Activated CD4-positive, alpha-beta T cell treated with anti-CD3 and anti-CD28 coated beads, Interleukin-10, Interleukin-2, amounts not matched to agents 100 ng/mL and 50 ng/mL, durations not matched to agents 16 hours and 8 hours (primary cell): Measurements from ENCODE around the gene ACTR3C.

ENCODE experiments used
- DNase-seq: peaks from one replicate; pipeline ENCODE4 v3.0.0-alpha.2; 2020

The ACTR3C gene

DNA sequence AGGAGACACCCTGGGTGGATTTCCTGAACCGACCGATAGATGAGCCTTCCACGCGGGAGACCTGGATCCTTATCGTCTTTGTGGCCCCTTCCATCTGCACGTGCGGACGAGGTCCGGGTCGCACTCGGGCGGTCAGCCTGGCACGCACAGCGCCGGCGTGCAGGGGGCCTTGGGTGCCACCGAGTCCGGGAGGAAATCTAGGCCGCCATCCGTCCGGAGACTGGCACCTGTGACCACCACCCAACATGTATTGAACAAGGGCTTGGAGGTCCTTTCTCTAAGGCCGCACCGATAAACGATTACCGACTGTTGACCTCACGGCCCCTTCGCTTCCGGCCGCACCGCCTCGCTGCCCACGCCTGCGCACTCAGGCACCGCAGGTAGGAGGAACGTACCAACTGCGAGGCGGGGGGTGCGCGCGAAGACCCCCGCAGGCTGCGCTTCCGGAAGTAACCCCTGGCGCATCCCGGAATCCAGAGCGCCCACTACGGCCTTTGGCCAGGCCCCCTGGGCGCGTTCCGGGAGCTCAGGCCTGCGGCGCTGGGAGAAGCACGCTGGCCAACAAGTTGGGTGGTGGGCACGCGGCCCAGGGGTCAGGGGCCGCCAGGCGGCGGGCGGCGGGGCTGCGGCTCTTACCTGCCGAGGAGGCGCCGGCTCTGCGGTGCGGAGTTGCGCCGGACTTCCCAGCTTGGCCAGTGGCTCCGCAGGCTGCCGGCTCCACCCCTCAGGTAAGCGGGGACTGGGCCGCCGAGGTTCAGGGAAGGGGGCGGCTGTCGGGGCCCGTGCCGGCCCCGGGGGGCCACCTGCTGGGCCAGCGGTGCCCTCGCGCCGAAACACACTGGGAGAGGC is at the start of gene ACTR3C, which contains the start of gene LRRC61:
Gene ACTR3C, minus strand, starts transcription at position 713 of the 849 bp plus-strand sequence. CDS start 28,249 bp downstream, outside the sequence.
Gene LRRC61, plus strand, starts transcription at position 523 of the 849 bp plus-strand sequence. CDS start 13,507 bp downstream, outside the sequence.
- DNase-seq: peak; percentile 79

DNA sequence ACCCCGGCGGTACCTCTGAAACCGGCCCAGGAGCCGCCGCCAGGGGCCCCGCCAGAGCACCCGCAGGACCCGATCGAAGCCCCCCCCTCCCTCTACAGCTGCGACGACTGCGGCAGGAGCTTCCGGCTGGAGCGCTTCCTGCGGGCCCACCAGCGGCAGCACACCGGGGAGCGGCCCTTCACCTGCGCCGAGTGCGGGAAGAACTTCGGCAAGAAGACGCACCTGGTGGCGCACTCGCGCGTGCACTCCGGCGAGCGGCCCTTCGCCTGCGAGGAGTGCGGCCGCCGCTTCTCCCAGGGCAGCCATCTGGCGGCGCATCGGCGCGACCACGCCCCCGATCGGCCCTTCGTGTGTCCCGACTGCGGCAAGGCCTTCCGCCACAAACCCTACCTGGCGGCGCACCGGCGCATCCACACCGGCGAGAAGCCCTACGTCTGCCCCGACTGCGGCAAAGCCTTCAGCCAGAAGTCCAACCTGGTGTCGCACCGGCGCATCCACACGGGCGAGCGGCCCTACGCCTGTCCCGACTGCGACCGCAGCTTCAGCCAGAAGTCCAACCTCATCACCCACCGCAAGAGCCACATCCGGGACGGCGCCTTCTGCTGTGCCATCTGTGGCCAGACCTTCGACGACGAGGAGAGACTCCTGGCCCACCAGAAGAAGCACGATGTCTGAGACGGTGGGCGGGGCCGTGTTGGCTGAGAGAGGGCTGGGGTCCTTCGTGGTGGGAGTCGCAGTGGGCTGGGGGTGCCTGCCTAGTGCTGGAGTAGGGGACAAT is 49.1 kb upstream of the ACTR3C start:
- no peak for DNase-seq

DNA sequence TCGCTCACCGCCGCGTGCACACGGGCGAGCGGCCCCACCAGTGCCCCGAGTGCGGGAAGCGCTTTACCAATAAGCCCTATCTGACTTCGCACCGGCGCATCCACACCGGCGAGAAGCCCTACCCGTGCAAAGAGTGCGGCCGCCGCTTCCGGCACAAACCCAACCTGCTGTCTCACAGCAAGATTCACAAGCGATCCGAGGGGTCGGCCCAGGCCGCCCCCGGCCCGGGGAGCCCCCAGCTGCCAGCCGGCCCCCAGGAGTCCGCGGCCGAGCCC is 48.6 kb upstream of the ACTR3C start:
- DNase-seq: no peak

DNA sequence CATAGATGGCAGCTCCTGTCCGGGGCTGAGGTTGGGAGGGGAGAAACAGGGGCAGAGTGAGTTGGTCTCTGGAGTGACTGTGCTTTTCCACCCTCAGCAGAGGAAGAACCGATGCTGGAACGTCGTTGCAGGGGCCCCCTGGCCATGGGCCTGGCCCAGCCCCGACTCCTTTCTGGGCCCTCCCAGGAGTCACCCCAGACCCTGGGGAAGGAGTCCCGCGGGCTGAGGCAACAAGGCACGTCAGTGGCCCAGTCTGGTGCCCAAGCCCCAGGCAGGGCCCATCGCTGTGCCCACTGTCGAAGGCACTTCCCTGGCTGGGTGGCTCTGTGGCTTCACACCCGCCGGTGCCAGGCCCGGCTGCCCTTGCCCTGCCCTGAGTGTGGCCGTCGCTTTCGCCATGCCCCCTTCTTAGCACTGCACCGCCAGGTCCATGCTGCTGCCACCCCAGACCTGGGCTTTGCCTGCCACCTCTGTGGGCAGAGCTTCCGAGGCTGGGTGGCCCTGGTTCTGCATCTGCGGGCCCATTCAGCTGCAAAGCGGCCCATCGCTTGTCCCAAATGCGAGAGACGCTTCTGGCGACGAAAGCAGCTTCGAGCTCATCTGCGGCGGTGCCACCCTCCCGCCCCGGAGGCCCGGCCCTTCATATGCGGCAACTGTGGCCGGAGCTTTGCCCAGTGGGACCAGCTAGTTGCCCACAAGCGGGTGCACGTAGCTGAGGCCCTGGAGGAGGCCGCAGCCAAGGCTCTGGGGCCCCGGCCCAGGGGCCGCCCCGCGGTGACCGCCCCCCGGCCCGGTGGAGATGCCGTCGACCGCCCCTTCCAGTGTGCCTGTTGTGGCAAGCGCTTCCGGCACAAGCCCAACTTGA is 48.0 kb upstream of the ACTR3C start:
- no peak for DNase-seq

DNA sequence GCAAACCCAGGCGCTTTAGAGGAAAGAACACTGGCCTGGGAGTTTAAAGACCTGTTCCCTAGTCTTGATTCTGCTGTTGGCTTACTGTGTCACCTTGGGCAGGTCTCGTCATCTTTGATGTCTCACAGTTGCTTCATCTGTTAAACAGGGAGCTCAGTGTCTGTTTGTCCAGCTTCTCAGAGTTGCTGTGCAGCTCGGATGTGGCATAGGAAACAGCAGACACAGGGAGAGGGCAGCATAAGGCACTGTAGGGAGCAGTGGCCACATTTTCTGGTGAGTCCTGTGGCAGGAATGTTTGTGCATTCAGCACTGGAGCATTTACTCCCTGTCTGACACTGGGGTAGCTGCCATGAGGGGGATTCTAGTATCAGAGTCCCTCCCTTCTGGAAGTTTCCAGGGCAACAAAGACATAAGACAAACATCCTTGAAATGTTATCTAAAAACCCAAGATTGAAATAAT is 47.3 kb upstream of the ACTR3C start:
- DNase-seq: no peak

DNA sequence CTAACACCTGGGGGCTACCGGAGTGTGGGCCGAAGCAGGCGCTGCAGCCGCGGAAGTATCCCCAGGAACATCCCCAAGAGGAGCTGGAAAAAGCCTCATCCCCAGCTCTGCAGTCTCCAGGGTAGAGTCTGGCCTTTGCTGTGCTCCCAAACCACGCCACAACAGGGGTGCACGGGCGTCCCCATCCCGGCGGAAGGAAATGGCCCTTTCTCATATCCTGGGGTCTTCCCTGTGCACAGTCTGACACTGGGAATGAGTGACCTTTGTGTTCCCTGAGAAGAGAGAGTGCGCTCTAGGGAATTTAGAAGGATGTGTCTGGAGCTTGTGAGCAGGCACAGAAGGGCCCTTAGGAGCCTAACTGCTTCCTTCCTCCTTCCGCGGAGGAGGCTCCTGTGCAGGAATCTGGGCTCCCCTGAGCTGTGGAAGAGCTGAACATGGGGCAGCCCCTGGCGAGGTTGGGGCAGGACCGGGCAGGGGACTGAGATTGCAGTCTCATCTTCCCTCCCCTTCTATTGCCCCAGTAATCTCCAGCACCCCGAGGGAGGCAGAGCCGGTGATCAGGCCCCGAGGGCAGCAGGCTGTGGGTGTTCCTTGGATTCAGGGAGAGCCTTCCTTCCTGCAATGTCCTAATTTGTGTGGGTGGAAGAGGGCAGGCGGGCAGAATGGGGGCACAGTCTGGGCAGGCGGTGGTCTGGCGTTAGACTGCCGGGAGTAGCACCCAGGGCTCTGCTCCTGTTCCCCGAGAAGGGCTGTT is 46.6 kb upstream of the ACTR3C start:
- no peak for DNase-seq

DNA sequence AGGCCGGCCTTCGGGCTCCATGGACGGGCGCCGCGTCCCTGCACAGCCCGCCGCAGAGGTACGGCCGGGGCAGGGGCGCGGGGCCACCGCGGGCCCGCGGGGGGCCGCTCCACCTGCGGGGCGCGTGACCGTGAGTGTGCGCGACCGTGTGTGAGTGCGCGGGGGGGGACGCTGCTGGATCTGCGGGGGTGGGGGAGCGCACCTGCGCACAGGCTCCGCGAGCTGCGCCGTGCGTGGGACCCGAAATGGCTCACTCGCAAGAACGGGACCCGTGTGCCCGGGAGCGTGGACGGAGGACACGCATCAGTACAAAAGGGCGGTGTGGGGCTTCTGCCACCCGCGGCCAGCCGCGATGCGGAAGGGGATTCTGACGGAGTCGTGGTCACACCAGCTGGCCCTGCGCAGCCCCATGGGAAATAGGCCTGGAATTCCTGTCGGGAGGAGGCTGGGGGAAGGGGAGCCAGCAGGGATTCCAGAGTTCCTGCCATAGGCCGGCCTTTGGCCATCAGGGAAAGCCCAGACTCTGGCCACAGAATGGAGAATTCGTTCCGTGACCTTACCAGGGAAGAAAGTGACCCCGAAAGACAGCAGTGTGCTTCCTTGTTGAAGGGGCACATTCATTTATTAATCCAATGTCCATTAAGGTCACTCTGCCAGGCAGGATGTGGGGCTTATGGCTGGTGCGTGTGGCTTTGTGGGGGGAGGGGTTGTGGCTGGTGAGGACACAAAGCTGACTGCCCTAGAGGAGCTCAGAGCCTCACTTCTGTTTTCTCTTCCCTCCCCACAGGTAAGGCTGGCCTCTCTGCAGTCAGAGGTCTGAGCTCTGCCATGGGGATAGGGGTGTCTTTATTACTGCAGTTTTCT is 45.8 kb upstream of the ACTR3C start:
- peak; percentile 51 for DNase-seq

DNA sequence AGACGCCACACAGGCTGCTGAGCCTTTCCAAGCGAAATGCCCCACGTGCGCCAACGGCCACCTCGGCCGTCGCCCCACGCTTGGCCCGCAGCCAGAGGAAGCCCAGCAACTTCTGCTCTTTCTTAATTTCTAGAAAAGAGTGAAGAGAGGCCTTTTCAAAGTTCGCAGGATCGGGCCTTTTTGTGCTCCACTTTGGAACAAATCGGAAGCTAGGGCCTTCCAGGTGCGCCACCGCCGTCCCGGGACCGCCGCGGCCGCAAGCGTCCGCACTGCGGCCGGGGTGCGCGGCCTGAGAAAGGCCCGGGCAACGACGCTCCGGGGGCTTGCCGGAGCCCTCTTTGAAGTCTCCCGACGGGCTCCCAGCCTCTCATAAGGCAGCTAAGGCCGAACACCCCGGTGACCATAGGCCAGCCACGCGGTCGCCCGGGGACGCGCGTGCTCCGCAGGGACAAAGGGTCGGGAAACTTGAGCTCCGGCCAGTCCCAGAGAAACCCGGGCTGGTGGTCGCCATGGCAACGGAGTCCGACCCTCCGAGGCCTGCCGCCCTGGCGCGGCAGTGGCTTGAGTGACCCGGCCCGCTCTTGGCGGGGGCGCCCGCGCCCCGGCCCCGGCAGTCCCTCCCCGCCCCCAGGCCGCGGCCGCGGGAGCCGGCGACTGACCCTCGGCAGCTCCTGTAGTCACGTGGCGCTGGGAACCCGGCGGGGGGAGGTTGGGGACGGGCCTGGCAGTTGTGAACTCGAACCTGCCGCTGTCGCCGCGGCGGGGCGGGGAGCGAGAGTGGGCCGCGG is 44.9 kb upstream of the ACTR3C start, which contains the start of gene REPIN1:
Gene REPIN1, plus strand, starts transcription at position 727 of the 788 bp plus-strand sequence. CDS start 890 bp downstream, outside the sequence.
- DNase-seq: peak; percentile 87

DNA sequence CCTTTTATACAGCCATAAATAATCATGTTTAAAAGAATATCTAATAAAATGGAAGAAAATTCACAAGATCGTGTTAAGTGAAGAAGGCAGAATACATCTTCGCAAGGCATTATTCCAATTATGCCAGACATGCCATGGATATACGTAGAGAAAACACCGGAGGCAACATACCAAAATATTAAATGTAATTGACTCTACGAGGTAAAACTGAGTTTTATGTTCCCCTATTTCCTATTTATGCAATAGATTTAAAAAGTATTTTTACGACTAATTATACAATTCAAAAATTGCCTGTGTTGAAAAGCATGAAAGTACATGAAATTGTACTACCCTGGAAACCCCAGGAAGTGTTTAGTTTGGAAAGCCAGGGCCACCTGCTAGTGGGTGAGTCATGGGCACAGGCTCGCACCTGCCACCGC is 44.3 kb upstream of the ACTR3C start:
- no peak for DNase-seq

DNA sequence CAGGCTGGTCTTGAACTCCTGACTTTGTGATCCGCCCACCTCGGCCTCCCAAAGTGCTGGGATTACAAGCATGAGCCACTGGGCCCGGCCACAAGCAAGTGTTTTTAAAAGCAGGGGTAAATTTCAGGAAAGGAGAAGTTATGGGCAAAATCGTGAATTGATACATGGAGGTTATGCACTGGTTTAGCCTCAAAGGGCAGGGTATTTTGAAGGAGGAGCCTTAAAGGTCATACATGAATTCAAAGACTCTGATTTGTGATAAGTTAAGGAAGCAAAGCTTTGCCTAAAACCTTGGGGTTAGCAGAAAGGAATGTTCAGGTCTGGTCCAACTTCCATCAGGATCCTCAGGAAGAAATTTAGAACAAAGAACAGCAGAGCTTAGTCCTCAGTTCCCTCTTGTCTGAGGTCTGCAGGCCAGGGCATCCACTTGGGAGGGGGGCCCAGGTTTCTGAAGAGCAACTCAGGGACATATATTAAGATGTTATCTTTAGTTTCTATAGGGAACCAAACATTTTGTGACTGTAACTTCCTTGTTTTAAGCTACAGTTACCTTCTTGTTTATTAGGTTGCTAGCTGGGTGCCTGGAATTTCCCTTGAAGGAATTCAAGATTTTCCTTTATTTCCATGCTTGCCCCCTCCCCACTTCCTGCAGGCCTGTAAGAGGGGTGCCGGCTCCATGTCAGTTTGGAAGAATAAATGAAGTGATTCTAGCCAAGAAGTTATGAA is 42.5 kb upstream of the ACTR3C start:
- DNase-seq: no peak

DNA sequence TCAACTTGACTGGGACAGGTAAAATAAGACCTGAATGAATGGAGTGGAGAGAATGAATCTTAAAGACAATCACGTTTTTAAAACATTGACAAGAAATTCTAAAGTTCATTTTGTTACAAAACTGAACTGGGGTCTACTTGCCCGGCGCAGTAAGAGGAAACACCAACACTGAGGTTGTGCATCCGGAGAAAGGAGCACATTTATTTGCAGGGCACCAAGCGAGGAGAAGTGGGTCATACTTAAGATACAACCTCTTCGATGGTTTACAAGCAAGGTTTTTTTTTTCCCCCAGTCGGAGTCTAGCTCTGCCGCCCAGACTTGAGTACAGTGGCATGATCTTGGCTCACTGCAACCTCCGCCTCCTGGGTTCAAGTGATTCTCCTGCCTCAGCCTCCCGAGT is 41.8 kb upstream of the ACTR3C start:
- no peak for DNase-seq

DNA sequence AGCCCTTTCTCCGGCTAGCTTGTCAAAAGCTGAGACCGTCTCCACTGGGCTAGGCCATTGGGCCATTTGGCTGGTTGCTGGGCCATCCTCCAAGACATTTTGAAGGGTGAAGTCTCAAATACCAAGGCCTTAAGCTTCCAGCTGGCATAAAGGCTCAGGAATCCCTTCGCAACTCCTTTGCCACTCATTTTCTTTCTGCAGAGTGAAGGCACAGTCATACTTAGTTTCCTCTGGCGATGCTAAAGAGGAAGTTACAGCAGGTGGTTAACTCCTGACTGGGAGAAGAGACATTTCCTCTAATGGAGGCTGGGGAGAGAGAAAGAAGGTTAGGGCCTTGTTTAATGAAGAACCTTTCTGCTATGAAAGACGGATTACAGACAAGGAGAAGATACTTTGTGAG is 40.5 kb upstream of the ACTR3C start:
- peak; percentile 44 for DNase-seq

DNA sequence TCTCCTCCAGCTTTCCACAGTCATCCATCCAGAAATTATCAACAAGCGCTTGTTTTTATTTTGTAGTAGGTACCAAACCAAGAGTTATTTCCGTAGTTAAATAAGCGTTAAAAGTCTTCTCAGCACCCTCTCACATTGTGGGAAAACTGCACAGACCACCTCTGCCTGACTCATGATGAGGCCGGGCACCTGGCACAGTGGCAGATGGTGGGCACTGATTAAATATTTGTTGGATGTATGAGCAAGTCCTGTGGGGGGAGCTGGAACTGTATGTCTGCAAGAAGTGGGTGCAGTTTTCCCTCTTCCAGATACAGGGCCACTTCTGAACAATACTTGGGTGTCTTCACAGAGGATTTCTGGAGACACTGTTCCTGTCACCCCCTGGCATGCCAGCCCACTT is 40.0 kb upstream of the ACTR3C start:
- no peak for DNase-seq

DNA sequence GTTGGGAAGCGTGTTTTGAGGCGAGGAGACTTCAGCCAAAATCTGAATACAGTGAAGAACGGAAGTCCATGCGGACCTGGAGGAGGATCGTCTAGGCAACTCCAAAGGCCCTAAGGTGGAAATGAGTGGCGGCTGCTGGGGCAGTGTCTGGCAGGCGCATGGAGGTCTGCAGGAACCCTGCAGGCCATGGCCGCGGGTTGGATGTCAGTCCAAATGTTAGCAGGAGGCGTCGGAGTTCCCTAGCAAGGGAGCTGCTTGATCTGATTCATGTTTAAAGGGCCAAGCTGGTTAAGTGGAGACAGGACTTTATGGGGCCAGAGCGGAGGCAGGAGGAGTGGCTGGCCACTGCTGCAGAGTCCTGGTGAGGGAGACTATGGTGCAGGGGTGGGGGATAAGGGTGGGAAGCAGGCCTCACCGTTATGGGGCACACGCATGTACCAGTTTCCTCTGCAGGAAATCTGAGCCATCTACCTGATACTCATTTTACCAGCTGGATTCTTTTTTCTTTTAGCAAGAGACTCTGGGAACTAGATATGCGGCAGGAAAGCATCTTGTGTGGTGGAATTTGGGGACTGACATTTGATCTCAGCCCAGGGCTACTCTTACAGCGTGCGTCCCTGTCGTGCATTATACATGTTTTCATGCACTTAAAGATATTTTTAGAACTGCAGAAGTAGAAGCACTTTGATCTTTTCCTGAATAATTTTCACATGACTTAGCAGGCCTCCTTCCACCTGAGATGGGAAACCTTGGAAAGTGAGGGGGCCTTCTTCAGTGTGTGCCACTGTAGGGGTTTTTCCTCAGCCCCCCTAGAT is 38.7 kb upstream of the ACTR3C start:
- no peak for DNase-seq

DNA sequence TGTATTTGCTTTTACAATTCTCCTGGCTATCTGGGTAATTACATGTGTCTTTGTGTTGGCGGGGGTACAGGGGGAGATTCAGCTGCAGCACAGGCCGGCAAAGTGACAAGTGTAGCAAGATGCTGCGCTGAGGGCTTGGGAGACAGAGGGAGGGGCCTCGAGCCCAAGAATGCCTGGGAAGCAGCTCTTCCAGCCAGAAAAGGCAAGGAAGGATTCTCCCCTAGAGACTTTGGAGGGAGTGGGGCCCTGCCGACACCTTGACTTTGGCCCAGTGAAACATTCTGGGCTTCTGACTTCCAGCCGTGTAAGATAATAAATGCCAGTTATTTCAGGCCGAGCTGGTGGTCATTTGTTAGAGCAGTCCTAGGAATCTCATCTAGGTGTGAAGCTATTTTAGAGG is 38.1 kb upstream of the ACTR3C start:
- no peak for DNase-seq

DNA sequence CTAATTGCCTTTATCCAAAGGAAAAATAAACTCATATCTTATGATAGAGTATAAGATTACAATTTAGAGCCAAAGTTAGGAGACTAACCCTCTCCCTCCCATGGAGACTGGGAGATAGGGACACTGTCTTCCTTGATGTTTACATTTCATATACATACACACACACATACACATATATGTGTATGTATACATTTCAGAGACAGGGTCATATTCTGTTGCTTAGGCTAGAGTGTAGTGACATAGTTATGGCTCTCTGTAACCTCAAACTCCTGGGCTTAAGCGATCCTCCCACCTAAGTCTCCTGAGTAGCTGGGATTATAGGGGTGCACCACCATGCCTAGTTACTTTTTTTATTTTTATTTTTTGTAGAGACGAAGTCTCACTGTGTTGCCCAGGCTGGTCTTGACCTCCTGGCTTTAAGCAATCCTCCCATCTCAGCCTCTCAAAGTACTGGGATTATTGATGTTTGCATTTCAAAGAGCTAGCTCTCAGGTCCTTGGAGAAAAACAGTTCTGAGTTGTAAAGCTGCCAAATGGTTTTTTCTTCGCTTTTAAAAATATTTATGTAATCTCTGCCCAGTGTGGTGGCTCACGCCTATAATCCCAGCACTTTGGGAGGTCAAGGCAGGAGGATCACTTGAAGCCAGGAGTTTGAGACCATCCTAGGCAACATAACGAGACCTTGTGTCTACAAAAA is 37.2 kb upstream of the ACTR3C start:
- DNase-seq: no peak

DNA sequence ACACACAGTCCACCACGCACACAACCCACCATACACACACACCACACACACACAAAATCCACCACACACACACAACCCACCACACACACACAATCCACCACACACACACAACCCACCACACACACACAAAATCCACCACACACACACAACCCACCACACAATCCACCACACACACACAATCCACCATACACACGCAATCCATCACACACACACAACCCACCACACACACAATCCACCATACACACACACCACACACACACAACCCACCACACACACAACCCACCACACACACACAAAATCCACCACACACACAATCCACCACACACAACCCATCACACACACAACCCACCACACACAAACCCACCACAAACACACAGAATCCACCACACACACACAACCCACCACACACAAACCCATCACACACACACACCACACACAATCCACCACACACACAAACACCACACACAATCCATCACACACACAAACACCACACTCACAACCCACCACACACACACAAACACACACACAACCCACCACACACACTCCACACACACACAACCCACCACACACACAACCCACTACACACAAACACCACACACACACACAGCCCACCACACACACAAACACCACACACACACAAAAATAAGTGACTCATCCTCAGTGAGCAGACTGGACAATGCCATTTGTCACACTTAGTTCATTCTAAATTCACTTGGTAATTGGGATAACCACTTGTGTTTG is 36.4 kb upstream of the ACTR3C start:
- DNase-seq: no peak
